Fibroblast of lung (primary cell): Measurements from ENCODE around the gene KIAA0232.

Experiments used
- CTCF ChIP-seq, 2 donors: IDR thresholded peaks in 1 of 2; conservative IDR thresholded peaks in 1 of 2; 1 replicate in 1 of 2; 2 replicates in 1 of 2; pipeline ENCODE4 v1.5.1; 2011 to 2012; ENCODE audit warnings: low read length in 2 of 2, control low read depth in 1 of 2, inconsistent platforms in 1 of 2, low read depth in 1 of 2, mild to moderate bottlenecking in 1 of 2
- EZH2 ChIP-seq: IDR thresholded peaks from 2 replicates; pipeline ENCODE4 v1.5.1; 2012; ENCODE audit warnings: low read length, control low read depth, mild to moderate bottlenecking; ENCODE audit errors: missing control alignments

DNA sequence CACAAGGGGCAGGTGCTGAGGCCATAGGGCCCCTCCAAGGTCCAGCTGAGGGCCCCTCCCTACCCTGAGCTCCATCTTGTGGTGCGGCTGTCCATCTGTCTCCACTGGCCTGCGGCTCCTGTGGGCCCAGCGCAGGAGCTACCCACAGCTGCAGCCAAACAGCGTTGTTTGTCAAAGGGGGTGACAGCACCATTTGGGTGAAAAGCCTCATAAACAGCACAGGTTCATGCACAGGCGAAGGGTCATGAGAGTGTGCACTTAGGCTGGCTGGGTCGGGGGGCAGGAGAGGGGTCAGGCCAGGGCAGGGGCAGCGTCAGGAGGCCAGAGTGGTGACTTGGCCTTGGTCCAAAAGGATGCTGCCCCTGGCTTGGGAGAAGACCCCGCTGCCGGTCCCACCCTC is 34.2 kb upstream of the KIAA0232 start:
- no peak for TF ChIP-seq CTCF (conservative IDR thresholded peaks at IDR 0.05 in 1 of 2, IDR thresholded peaks at IDR 0.05 in 1 of 2; ENCODE audit: low read depth in 1 of 2, low read length in 2 of 2)
- TF ChIP-seq EZH2, result no peak
